Calu3 (cell line): ENCODE measurements around the gene PPP6R1. TPM values are rescaled to one million over a fixed set of nuclear protein-coding genes. Genes with fewer than 3 reads are reported as not detected.

ENCODE experiments used
- BruUV-seq: library from RNA; stranded (reverse); fragments of 400-500 nt; replicated peaks from 2 replicates; lab custom pipeline; 2021; lab: Mats Ljungman, UMichigan
- CTCF ChIA-PET: fragments of 300-600 bp; sonication (Branson Sonifier 250); formaldehyde crosslinking; loops from one replicate; lab custom pipeline; 2022; ENCODE audit warnings: antibody characterized with exemption; lab: Charles Lee
- DNase-seq: peaks from one replicate; pipeline ENCODE4 v3.0.0; 2022
- H3K27ac Mint-ChIP-seq: one replicate; pipeline ENCODE4 v1.8.0; 2022; ENCODE audit warnings: mixed read lengths; ENCODE audit not compliant: unreplicated experiment
- H3K27me3 Mint-ChIP-seq: one replicate; pipeline ENCODE4 v1.8.0; 2022; ENCODE audit warnings: mixed read lengths; ENCODE audit not compliant: unreplicated experiment
- H3K36me3 Mint-ChIP-seq: one replicate; pipeline ENCODE4 v1.8.0; 2022; ENCODE audit warnings: mild to moderate bottlenecking, moderate library complexity, mixed read lengths; ENCODE audit not compliant: insufficient read depth, unreplicated experiment
- H3K4me1 Mint-ChIP-seq: one replicate; pipeline ENCODE4 v1.8.0; 2022; ENCODE audit warnings: mild to moderate bottlenecking, low read depth, mixed read lengths; ENCODE audit not compliant: unreplicated experiment
- H3K4me3 Mint-ChIP-seq: one replicate; pipeline ENCODE4 v1.8.0; 2022; ENCODE audit warnings: mild to moderate bottlenecking, low read depth, moderate library complexity, mixed read lengths; ENCODE audit not compliant: unreplicated experiment
- H3K9me3 Mint-ChIP-seq: one replicate; pipeline ENCODE4 v1.8.0; 2022; ENCODE audit warnings: low read depth, mixed read lengths; ENCODE audit not compliant: unreplicated experiment
- CTCF ChIP-seq: fragments of 200-600 bp; IDR thresholded peaks from one replicate; pipeline ENCODE4 v1.8.0; 2022; ENCODE audit warnings: antibody characterized with exemption; ENCODE audit not compliant: unreplicated experiment
- intact Hi-C: fragments of 100-400 bp; cut with micrococcal nuclease; formaldehyde crosslinking; loops from one replicate; pipeline ENCODE4 v1.10.0; 2022; ENCODE audit not compliant: unreplicated experiment
- microRNA-seq: library from miRNA; unstranded; fragments of <30 nt; microRNA quantifications from one replicate; pipeline ENCODE4 v1.2.0, GENCODE V29; 2022
- total RNA-seq: library from RNA; stranded (reverse); gene quantifications from 2 replicates; pipeline ENCODE4 v1.2.3, GENCODE V29; 2022

PPP6R1 gene
- total RNA-seq, 1 experiment from 2014 or later = 126 TPM

- CTCF ChIA-PET = no interaction called here
- peaks cover 8% of the 10 kb centered on the region for H3K4me1 Mint-ChIP-seq
- no peak overlapping the region for H3K4me3 Mint-ChIP-seq
- no peak for TF ChIP-seq CTCF
- DNase-seq = no peak
- H3K27me3 Mint-ChIP-seq = no peaks in the 10 kb centered on the region
- H3K36me3 Mint-ChIP-seq = peaks cover 16% of the 10 kb centered on the region
- intact Hi-C loops = no loop called here
- no peaks in the 10 kb centered on the region for H3K9me3 Mint-ChIP-seq
- BruUV-seq = no TSS peak
- no peak overlapping the region for H3K27ac Mint-ChIP-seq
Observed at GRCh38 chr19:55189403-55189835, 69.4 kb downstream of the PPP6R1 start.

- intact Hi-C loops = no loop called here
- Mint-ChIP-seq H3K27ac (no peak overlapping the region), H3K4me3 (no peak overlapping the region), H3K4me1 (peaks cover 8% of the 10 kb centered on the region), H3K27me3 (no peaks in the 10 kb centered on the region), H3K36me3 (peaks cover 20% of the 10 kb centered on the region), H3K9me3 (no peaks in the 10 kb centered on the region)
- TF ChIP-seq CTCF = no peak
- CTCF ChIA-PET = no interaction called here
- no peak for DNase-seq
- no TSS peak for BruUV-seq
Observed at GRCh38 chr19:55188625-55189024, 70.2 kb downstream of the PPP6R1 start.

- Mint-ChIP-seq H3K27ac (no peak overlapping the region), H3K27me3 (peaks cover 5% of the 10 kb centered on the region), H3K9me3 (no peaks in the 10 kb centered on the region), H3K4me1 (peaks cover under 1% of the 10 kb centered on the region), H3K4me3 (no peak overlapping the region), H3K36me3 (peaks cover 15% of the 10 kb centered on the region)
- intact Hi-C loops = no loop called here
- CTCF ChIA-PET = no interaction called here
- DNase-seq = no peak
- TF ChIP-seq CTCF = no peak
- no TSS peak for BruUV-seq
Observed at GRCh38 chr19:55186080-55186479, 72.7 kb downstream of the PPP6R1 start.

DNA sequence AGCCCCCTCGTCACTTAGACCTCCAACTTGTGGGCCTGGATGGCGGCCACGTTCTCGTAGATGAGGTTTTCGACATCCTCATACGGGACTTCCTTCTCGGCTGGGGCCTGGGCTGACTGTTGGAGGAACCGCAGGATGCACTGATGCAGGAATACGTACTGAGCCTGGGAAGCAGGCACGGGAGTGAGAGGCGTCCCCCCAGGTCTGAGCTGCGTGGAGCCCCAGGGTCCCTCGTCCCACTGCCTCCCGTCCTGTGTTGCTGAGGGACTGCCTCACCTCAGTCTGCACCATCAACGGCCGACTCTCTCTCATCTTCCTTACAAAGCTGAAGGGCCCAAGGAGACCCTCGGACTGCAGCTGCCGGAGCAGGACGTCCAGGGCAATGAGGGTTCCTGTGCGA, 77.1 kb downstream of the PPP6R1 start:
- Mint-ChIP-seq H3K36me3 (peaks cover 31% of the 10 kb centered on the region), H3K4me3 (no peak overlapping the region), H3K9me3 (no peaks in the 10 kb centered on the region), H3K27me3 (peaks cover 49% of the 10 kb centered on the region), H3K4me1 (peaks cover 22% of the 10 kb centered on the region), H3K27ac (no peak overlapping the region)
- no TSS peak for BruUV-seq
- DNase-seq = no peak
- CTCF ChIA-PET = no interaction called here
- intact Hi-C loops = no loop called here
- no peak for TF ChIP-seq CTCF

Small RNAs within 50 kb of the gene (microRNA-seq; reads per million reads assigned to microRNA genes)
- gene MIR6802 = not detected
- gene MIR6803 = 4.2 reads per million, percentile 9 among the genes with 10 or more reads in this experiment
- 9.5 reads per million, percentile 31 among the genes with 10 or more reads in this experiment for gene MIR6804

Other genes with a start within 250 kb of the PPP6R1 start
- 1.3 and 1.9 TPM in 2 replicates for gene GP6, start 220.8 kb downstream of the PPP6R1 start, total RNA-seq
- 50.1 and 54.5 TPM in 2 replicates for gene RDH13, start 195.9 kb downstream of the PPP6R1 start, total RNA-seq
- gene EPS8L1, start 183.1 kb downstream of the PPP6R1 start, total RNA-seq = 97.3 and 147 TPM in 2 replicates
- 140 and 151 TPM in 2 replicates for gene PPP1R12C, start 141.4 kb downstream of the PPP6R1 start, total RNA-seq
- gene TNNT1, start 109.8 kb downstream of the PPP6R1 start, total RNA-seq = 48.8 and 53.7 TPM in 2 replicates
- 1.3 and 2.5 TPM in 2 replicates for gene TNNI3, start 101.3 kb downstream of the PPP6R1 start, total RNA-seq
- gene DNAAF3, start 92.4 kb downstream of the PPP6R1 start, total RNA-seq = 10.3 and 13.1 TPM in 2 replicates
- gene SYT5, start 78.7 kb downstream of the PPP6R1 start, total RNA-seq = 0.54 and 0.71 TPM in 2 replicates
- 34.6 and 43.2 TPM in 2 replicates for gene PTPRH, start 49.5 kb downstream of the PPP6R1 start, total RNA-seq
- gene TMEM86B, start 30.3 kb downstream of the PPP6R1 start, total RNA-seq = 14.3 and 14.7 TPM in 2 replicates
- gene HSPBP1, start 21.1 kb upstream of the PPP6R1 start, total RNA-seq = 72.0 and 72.8 TPM in 2 replicates
- 3.4 and 3.8 TPM in 2 replicates for gene BRSK1, start 25.0 kb upstream of the PPP6R1 start, total RNA-seq
- gene TMEM150B, start 66.3 kb upstream of the PPP6R1 start, total RNA-seq = 0.73 TPM in 1 of 2 replicates, not detected in the other
- gene KMT5C, start 80.9 kb upstream of the PPP6R1 start, total RNA-seq = 16.1 and 23.5 TPM in 2 replicates
- gene COX6B2, start 95.7 kb upstream of the PPP6R1 start, total RNA-seq = 1.4 and 3.4 TPM in 2 replicates
- gene GARIN5B, start 104.2 kb upstream of the PPP6R1 start, total RNA-seq = not detected in 2 replicates
- 0.97 and 1.3 TPM in 2 replicates for gene IL11, start 111.4 kb upstream of the PPP6R1 start, total RNA-seq
- not detected in 2 replicates for gene TMEM190, start 117.8 kb upstream of the PPP6R1 start, total RNA-seq
- 38.8 and 49.4 TPM in 2 replicates for gene TMEM238, start 125.3 kb upstream of the PPP6R1 start, total RNA-seq
- gene RPL28, start 126.9 kb upstream of the PPP6R1 start, total RNA-seq = 1,462 and 1,520 TPM in 2 replicates
- gene UBE2S, start 148.8 kb upstream of the PPP6R1 start, total RNA-seq = 239 and 287 TPM in 2 replicates
- gene SHISA7, start 184.3 kb upstream of the PPP6R1 start, total RNA-seq = not detected in 2 replicates
- gene ISOC2, start 202.6 kb upstream of the PPP6R1 start, total RNA-seq = 41.6 and 44.9 TPM in 2 replicates
- gene C19orf85, start 205.7 kb upstream of the PPP6R1 start, total RNA-seq = not detected in 2 replicates
- gene ZNF628, start 217.6 kb upstream of the PPP6R1 start, total RNA-seq = 11.9 and 13.0 TPM in 2 replicates
- 49.6 and 60.6 TPM in 2 replicates for gene NAT14, start 226.2 kb upstream of the PPP6R1 start, total RNA-seq
- gene SSC5D, start 229.4 kb upstream of the PPP6R1 start, total RNA-seq = 0.26 and 0.69 TPM in 2 replicates